HG03280 (cell line): ENCODE data around the gene SLC17A2.

Experiments used
- ATAC-seq: cut with Tn5 transposase; IDR thresholded peaks from one replicate; pipeline ENCODE4 v1.9.1; 2021; ENCODE audit warnings: mild to moderate bottlenecking, moderate library complexity; ENCODE audit not compliant: unreplicated experiment

Gene SLC17A2

GRCh38 chr6:25921525-25922203, 8.8 kb downstream of the SLC17A2 start:
- no peak for ATAC-seq

- ATAC-seq: no peak
Measured at GRCh38 chr6:25919657-25920056, 10.8 kb downstream of the SLC17A2 start.

DNA sequence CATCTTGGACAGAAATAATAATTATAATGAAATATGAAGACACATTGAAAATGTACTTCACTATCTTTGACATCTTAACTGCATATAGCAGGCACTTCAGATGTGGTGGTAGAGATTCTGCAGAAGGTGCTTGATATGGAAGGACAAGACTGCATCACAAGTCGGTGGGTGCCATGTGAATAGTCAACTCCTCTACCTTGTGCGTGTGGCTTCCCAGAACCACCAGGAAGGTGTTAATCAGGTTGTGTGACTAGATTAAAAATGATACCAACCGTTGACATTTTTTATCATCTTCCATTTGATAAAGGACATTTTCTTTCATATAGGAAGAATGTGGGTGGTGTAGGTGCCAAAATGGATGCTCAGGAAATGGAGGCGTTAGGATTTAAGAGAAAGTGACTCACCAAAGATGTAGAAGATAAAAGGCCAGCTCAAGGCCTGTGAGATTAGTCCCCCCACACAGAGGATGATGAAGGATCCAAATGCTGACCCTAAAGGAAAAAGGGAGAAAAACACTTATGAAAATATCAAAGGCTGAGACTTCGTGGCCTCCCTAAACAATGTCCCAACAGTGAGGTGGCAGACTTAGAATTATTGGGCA, 12.3 kb downstream of the SLC17A2 start:
- ATAC-seq: no peak

DNA sequence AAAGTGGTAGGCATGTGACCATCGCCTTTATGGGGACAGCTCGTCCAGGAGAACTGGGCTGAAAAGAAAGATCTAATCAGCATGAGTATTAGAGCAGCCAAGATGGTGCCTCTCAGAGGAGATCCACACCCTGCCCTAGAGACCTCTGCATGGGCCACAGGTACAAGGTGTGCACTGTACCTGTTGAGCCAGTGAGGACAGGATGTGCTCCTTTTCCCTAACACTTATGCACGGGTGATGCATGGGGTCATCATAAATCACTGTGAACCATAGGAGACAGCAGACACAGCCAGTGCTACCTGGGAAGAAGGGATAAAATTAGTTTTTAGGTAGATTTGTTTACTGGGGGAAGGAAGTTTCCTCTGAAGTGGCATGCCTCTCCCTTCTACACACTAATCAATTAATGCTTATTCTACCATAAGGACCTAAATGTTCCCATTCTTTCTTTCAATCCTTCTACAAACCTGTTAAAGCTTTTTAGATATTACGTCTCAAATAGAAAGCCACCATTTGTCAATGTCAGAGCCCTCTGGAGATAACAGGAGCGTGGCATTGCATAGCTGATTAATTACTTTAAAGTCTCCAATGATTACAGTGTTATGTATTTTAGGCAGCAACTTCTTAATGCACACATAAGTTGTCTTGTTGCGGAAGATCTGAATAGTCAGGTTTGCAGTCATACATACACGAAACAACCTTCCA, 13.6 kb downstream of the SLC17A2 start:
- no peak for ATAC-seq

DNA sequence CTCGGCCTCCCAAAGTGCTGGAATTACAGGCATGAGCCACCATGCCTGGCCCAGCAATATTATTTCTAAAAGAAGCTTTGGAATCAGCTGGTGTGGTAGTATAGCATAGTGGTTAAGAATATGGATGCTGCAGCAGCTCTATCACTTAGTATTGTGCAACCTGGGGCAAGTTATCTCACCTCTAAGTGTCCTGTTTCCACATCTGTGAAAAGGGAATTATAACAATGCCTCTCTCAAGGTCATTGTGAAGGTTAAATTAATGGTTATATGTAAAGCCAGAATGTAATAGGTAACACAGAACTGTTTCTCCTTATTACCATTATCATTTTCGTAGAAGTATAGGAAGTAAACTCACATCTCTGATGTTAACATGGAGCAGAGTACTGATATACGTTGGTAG, 14.2 kb downstream of the SLC17A2 start:
- ATAC-seq: no peak

DNA sequence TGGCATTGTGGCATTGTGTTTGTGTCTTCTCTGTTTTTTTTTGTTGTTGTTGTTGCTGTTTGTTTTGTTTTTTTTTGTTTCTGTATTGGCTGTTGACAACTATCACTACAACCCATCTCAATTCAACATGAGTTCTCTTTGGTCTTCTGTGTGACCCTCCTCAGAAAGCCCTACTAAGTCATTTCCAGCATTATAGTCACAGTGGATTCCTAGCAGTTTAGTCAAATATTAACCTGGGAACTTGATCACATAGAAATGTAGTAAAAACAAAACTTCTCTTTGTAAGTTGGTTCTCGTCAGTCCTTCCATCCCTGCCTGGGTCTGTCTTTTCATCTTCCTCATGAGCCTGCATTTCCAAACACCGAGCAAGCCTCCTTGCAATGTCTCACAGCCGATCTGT, 16.8 kb downstream of the SLC17A2 start:
- no peak for ATAC-seq

- no peak for ATAC-seq
Measured at GRCh38 chr6:25911351-25911750, 19.1 kb downstream of the SLC17A2 start.

GRCh38 chr6:25907475-25908014, 22.9 kb downstream of the SLC17A2 start:
- no peak for ATAC-seq

GRCh38 chr6:25903467-25904099, 26.9 kb downstream of the SLC17A2 start:
- ATAC-seq: no peak

- ATAC-seq: no peak
Measured at GRCh38 chr6:25902071-25902470, 28.4 kb downstream of the SLC17A2 start.

DNA sequence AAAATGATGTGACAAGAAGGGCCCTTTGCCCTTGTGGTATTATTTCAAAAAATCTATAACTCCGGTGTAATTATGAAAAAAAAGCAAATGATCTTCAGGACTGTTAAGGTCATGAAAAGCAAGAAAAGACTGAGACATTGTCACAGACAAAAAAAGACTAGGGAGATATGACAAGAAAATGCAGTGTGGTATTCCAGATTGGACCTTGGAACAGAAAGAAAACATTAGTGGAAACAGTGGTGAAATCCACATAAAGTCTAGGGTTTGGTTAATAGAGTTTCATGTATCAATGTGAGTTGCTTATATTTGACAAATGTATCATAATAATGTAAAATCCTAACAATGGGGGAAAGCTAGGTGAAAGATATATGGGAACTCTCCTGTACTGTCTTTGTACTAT, 29.6 kb downstream of the SLC17A2 start:
- ATAC-seq: no peak

DNA sequence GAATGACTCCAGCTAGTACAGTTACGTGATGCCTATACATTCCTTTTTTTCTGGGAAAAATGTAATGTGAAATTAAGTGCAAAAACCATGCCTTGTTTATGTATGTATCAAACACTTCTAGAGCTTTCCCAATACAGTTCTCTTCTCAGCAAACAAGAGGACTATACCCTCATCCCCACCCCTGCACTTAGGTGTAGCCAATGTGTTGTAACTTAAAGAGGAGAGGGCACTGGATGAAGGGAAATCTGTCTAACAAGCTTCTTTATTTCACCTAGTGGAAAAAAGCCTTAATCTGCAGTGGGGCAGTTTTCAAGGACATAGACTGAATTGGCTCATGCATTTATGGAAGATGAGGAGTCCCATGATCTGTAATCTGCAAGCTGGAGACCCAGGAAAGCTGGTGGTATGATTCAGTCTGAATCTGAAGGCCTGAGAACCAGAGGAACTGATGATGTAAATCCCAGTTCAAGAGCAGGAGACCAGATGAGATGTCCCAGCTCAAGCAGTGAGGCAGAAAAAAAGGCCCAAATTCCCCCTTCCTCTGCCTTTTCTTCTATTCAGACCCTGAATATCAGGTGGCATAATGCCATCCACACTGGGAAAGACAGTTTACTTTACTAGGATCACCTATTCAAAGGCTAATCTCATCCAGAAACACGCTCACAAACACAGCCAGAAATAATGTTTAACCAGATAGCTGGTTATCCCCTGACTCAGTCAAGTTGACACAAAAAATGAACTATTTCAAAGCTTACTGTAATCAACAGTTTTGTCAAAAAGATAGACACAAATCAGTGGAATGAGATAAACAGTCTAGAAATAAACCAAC, 30.7 kb downstream of the SLC17A2 start:
- no peak for ATAC-seq

DNA sequence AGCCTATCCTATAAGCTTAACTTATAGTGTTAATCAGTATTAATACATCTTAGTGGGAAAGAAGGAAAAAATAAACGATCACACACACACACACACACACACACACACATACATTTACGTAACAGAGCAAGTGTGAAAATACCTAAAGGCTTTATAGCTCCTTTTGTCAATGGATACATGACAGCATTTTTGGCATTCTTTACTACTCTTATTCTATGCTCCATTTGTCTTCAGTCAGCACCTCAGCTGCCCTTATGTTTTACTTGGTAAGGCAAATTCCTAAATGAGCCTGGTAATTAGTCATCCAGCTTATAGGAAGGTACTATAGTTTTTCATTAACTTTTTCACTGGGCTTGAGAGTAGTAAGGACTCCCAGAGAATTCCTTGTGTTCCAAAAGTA, 31.4 kb downstream of the SLC17A2 start:
- ATAC-seq: no peak

DNA sequence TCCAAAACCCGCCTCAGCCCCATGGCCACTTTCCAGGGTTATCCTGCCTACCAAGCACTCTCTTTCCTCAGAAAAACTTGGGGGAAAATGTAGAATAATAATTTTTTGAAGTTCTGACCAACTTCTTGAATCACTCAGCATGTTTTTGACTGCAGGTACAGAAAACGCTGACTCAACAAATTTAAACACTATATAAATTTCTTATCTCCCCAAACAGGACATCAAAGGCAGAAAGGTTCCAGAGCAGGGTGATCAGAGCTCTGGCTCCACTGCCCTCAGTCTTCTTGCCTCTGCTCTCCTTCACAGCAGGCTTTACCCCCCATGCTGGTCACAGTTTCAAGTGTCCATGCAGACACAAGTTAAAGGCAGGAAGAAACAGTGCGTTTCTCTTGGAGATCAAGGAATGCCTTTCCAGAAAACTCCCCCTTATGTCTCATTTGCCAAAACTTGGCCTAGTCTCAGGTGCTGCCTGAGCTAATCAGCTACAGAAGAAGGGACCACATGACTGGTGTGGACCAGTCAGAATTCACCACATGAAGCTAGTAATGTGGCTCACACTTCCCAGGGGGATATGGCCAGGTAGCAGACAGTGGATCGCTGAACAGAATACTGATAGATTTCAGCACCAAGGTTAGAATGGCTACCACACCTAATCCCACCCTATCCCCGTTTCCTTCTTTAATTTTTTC, 32.1 kb downstream of the SLC17A2 start:
- ATAC-seq: no peak

GRCh38 chr6:25896252-25896651, 34.2 kb downstream of the SLC17A2 start:
- no peak for ATAC-seq

DNA sequence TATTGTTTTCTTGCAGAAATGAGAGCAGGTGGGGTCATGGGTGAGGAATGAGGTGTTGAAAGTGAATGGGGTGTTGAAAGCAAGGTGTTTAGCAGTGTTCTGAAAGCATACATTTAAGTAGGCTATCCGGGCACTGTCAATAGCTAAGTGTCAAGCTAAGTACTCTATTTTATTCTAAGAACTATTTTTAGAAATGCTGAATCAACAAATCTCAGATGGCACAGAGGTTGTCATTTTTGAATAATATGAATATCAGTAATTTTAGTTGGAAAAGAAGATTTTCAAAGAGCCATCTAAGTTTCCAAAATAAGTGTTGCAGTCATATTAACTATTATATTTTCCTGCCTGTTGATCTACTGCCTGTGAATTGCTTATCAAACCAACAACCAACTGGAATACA, 34.7 kb downstream of the SLC17A2 start:
- no peak for ATAC-seq

- no peak for ATAC-seq
Measured at GRCh38 chr6:25893778-25894177, 36.7 kb downstream of the SLC17A2 start.

DNA sequence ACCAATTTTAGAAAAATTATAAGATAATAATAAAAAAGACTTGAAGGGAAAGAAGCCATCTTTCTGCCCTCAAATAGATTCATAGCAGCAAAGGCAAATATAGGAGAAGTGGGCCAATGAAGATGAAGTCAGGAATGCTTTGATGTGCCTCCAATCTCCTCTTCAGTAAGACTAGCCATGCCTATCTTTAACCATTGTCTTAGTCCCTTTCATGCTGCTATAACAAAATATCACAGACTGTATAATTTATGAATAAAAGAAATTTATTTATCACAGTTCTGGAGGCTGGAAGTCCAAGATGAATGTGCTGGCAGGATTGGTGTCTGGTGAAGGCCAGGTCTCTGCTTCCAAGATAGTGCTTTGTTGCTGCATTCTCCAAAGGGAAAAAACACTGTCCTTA, 37.6 kb downstream of the SLC17A2 start:
- ATAC-seq: no peak

GRCh38 chr6:25889877-25890853, 40.3 kb downstream of the SLC17A2 start:
- ATAC-seq: no peak
